ACHN (cell line): ENCODE results near the gene FLRT2.

Experiments
- DNase-seq: peaks from one replicate; pipeline ENCODE4 v3.0.0-alpha.2; 2015
- in situ Hi-C: cut with HindIII; loops from 2 replicates; pipeline ENCODE4 v1.10.0; 2017; ENCODE audit warnings: low sequenced_read_pairs, low pct_ligation_motif_present, low pct_unique_long_range_greater_than_20kb

Gene FLRT2

GRCh38 chr14:85616886-85617285, 86.9 kb downstream of the FLRT2 start:
- no peak for DNase-seq
- in situ Hi-C loops, result no loop called here

- DNase-seq, result no peak
- in situ Hi-C loops, result no loop called here
Observed at GRCh38 chr14:85617791-85618190, 87.8 kb downstream of the FLRT2 start.

GRCh38 chr14:85618390-85618789, 88.4 kb downstream of the FLRT2 start:
- in situ Hi-C loops, result no loop called here
- no peak for DNase-seq

GRCh38 chr14:85618978-85619377, 89.0 kb downstream of the FLRT2 start:
- no peak for DNase-seq
- in situ Hi-C loops, result no loop called here

GRCh38 chr14:85619851-85620250, 89.9 kb downstream of the FLRT2 start:
- in situ Hi-C loops, result no loop called here
- no peak for DNase-seq

GRCh38 chr14:85620947-85621346, 91.0 kb downstream of the FLRT2 start:
- DNase-seq, result no peak
- in situ Hi-C loops, result no loop called here

- in situ Hi-C loops, result no loop called here
- DNase-seq, result no peak
Observed at GRCh38 chr14:85622106-85622505, 92.2 kb downstream of the FLRT2 start.

DNA sequence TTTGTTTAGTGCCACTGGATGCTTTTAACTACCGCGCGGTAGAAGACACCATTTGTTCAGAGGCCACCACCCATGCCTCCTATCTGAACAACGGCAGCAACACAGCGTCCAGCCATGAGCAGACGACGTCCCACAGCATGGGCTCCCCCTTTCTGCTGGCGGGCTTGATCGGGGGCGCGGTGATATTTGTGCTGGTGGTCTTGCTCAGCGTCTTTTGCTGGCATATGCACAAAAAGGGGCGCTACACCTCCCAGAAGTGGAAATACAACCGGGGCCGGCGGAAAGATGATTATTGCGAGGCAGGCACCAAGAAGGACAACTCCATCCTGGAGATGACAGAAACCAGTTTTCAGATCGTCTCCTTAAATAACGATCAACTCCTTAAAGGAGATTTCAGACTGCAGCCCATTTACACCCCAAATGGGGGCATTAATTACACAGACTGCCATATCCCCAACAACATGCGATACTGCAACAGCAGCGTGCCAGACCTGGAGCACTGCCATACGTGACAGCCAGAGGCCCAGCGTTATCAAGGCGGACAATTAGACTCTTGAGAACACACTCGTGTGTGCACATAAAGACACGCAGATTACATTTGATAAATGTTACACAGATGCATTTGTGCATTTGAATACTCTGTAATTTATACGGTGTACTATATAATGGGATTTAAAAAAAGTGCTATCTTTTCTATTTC, 93.2 kb downstream of the FLRT2 start:
- DNase-seq, result no peak
- in situ Hi-C loops, result no loop called here

- in situ Hi-C loops, result no loop called here
- no peak for DNase-seq
Observed at GRCh38 chr14:85625925-85626585, 96.1 kb downstream of the FLRT2 start.

DNA sequence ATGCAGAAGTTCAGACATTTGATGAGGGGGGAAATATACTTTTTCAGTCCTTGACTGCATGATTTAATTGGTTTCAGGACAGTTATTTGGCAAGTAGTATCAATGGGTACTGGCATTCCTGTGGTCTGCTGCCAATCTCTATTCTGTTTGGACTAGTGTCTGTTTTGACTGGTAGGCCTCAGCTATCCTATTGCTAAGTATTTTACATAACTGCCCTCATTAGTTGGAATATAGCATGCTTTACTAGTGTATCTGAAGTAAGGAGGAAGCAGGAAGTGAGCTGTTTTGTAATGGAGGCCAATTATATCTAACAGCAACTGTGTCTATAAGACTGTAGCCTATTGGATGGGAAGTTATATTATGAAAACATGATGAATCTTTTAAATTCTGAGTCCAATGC, 104.3 kb downstream of the FLRT2 start:
- in situ Hi-C loops, result no loop called here
- no peak for DNase-seq

- DNase-seq, result no peak
- in situ Hi-C loops, result no loop called here
Observed at GRCh38 chr14:85644211-85644610, 114.3 kb downstream of the FLRT2 start.

DNA sequence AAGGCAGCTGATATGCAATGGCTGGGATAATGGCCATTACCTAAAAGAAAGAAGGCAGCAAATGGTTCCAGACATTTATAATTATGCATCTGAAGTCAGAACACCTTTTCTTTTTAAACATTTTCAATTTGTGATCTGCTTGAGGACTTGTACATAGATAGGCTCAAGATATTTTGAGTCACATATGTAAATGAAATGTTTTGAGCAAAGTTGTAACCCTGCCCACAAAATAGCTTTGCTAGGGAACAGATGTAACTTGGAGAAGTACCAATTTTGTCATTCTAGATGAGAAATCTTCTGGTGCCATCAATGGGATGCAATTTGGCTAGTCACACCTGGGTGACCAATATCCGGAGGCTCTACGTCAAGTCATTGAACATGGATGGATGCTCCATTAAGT, 123.1 kb downstream of the FLRT2 start:
- in situ Hi-C loops, result no loop called here
- DNase-seq, result no peak

GRCh38 chr14:85660243-85660922, 130.4 kb downstream of the FLRT2 start:
- in situ Hi-C loops, result no loop called here

DNA sequence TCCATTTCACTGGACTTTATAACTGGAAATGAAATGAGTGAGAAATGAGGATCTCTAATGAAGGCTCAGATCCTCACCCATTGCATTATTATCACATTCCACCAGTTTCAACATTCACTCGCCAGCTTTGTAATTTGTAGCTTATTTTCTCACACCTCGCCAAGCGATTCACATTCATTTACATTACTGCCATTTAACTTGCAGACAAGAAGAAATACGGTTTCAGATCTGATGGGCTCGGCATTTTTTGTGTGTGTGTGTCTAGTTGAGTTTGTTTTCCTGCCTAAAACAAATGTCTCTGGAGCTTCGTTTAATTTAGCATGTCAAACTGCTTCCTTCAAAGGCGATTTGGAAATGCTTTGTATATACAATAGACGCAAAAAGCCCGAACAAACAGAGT, 132.2 kb downstream of the FLRT2 start:
- in situ Hi-C loops, result no loop called here
- no peak for DNase-seq

More at GRCh38 chr14:85660243-85660922, 130.4 kb downstream of the FLRT2 start:
- DNase-seq, result no peak

DNA sequence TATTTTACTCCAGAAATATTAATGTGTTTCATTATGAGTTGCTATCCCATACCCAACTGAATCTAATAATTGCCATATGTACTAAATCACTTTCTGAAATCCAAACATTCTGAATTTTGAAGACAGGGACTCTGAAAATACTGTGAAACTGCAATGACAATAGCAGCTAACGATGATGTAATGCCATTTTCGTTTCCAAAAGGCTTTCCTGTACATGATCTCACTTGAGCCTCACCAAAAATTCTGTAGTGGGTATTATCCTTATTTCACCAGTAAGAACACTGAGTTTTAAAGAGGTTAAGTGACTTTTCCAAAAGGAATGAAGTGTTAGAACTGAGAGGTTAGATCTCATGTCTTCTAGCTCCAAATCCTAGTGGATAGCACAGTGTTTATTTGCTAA, 133.3 kb downstream of the FLRT2 start:
- no peak for DNase-seq
- in situ Hi-C loops, result no loop called here

DNA sequence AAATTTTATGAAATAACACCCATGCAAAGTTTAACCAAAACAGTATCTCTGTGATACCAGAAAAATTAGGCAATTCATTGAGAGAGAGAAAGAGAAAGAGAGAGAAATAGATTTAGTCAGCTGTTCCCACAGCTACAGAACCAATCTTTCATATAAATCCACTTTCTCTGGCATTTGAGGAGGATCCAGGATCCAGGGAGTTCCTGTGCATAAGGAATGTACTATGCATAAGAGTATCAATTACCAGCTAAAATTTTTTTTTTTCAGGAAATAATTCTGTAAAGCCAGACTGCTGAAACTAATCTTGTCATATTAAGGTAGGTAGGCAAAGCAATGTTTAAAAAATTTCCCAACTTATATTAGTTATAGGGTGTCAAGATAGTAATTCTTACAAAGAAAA, 133.7 kb downstream of the FLRT2 start:
- no peak for DNase-seq
- in situ Hi-C loops, result no loop called here

DNA sequence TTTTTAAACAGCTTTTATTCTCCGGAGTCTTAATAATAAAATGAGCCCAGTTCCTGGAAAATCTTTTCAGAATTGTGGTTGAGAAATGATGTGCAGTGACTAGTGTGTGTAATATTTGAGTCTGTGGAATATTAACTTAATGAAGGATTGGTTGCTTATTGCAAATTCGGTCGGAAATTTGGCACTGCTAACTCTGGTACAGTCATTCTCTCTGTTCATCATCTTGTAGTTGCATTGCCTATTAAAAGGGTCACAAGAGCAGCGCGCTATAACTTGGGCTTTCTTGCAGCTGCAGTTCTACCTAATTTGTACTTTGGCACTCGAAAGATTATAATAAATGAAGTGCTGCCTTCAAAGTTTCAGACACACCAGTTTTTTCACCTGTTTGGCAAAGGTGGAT, 146.0 kb downstream of the FLRT2 start:
- no peak for DNase-seq
- in situ Hi-C loops, result no loop called here

DNA sequence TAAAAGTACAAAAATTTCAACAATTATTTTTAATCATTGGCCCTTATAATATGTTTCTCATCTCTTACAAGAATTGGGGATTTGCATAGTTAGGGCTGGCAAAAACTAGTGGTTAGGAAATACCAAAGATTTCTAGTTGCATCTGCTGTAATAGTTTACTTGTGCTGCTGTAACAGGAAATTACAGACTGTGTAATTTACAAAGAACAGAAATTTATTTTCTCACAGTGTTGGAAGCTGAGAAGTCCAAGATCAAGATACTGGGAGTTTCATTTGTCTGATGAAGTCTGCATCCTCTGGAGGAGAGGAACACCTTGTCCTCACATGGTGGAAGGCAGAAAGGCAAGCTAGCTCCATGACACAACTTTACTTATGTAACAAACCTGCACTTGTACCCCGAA, 157.0 kb downstream of the FLRT2 start:
- no peak for DNase-seq
- in situ Hi-C loops, result no loop called here

DNA sequence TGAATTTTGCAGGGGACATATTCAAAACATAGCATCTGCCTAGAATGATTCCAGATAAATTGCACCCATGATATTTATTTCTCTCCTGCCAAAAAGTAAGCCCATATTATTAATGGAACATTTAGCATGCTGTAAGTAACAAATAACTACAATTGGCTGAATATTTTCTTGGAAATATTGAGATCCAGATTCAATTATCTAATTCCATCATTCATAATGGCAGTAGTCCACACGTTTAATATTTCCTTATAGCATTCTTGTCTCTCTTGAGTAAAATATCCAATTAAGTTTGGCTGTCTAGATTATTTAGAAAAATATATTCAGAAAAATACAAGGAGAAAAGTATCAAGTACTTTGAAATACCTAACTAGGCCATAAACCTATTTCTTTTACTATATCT, 157.5 kb downstream of the FLRT2 start:
- DNase-seq, result no peak
- in situ Hi-C loops, result no loop called here

DNA sequence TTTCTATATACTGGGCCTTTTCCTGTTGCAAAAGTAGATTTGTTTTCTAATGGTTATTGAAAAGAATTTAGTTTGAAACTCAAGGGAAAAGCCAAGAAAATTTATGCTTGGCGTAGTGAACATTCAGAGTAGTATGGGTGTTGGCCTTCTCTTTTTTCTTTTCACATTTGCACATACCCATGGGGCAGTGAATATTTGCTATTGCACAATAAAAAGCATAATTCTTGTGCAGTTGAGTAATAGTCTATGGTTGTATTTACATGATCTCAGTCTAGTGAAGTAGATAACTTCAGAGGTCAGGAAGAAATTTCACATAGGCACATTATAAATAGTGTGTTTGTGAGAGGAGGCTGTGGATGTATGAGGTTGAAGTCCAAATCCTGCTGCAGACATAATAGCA, 158.1 kb downstream of the FLRT2 start:
- in situ Hi-C loops, result no loop called here
- no peak for DNase-seq
